HCT116 (cell line): Measurements from ENCODE around the gene SLC25A19. TPM values are rescaled to one million over a fixed set of nuclear protein-coding genes. Genes with fewer than 3 reads are reported as not detected.

Source experiments
- ATAC-seq: fragments of 200-7000 bp; cut with Tn5 transposase; 2 replicates; pipeline ENCODE4 v1.9.1; 2020; ENCODE audit warnings: mild to moderate bottlenecking, moderate library complexity
- BruUV-seq: library from RNA; stranded (reverse); fragments of 400-500 nt; replicated peaks from 2 replicates; lab custom pipeline; 2021; lab: Mats Ljungman, UMichigan
- CTCF ChIA-PET: fragments of 300-600 bp; sonication (Branson Sonifier 250); formaldehyde crosslinking; loops from one replicate; lab custom pipeline; 2021; ENCODE audit warnings: antibody characterized with exemption; lab: Charles Lee
- POLR2A ChIA-PET: fragments of 300-600, 350-600 bp; sonication (Branson Sonifier 250); formaldehyde crosslinking; loops from one replicate; lab custom pipeline; 2021; ENCODE audit warnings: antibody characterized with exemption; lab: Charles Lee
- RAD21 ChIA-PET, 2 experiments: fragments of 300-600 bp; sonication (Branson Sonifier 250); formaldehyde crosslinking; loops; one replicate each; lab custom pipeline; 2023; ENCODE audit warnings: low total read pairs in 2 of 2; ENCODE audit not compliant: uncharacterized antibody in 2 of 2, unreplicated experiment in 2 of 2, low non-redundant PET in 1 of 2; lab: Charles Lee
- DNase-seq: peaks from one replicate; pipeline ENCODE4 v3.0.0-alpha.2; 2010; ENCODE audit warnings: low read depth, low spot score
- H2AFZ ChIP-seq: fragments of 200-600 bp; shearing (Covaris generic), sonication (generic); 2 replicates; pipeline ENCODE4 v1.6.1; 2017; ENCODE audit warnings: low read depth, mixed run types, mixed read lengths, antibody characterized with exemption, low read length; ENCODE audit not compliant: poor library complexity, severe bottlenecking
- H3K27ac ChIP-seq: 2 replicates; pipeline ENCODE4 v1.5.1; 2012; ENCODE audit warnings: low read depth, low read length
- H3K27me3 ChIP-seq: fragments of 200-600 bp; sonication (generic); 2 replicates; pipeline ENCODE4 v1.6.1; 2016; ENCODE audit warnings: mixed run types, low read length, mixed read lengths; ENCODE audit not compliant: insufficient read depth
- H3K36me3 ChIP-seq, 2 experiments: fragments of 200-500 bp in 1 of 2; fragments of 200-600 bp in 1 of 2; sonication (Bioruptor generic) in 1 of 2; sonication (generic) in 1 of 2; 2 replicates each; pipeline versions ENCODE4 v1.5.1 to v1.6.1; 2014 to 2016; ENCODE audit warnings: low read length in 2 of 2, inconsistent platforms in 1 of 2, mixed read lengths in 1 of 2, mixed run types in 1 of 2; ENCODE audit not compliant: insufficient read depth in 2 of 2, control insufficient read depth in 1 of 2
- H3K4me1 ChIP-seq, 2 experiments: fragments of 200-600 bp in 1 of 2; sonication (generic) in 1 of 2; 2 replicates each; pipeline versions ENCODE4 v1.5.1 to v1.6.1; 2012 to 2017; ENCODE audit warnings: low read length in 2 of 2, inconsistent platforms in 1 of 2, mild to moderate bottlenecking in 1 of 2, mixed read lengths in 1 of 2, mixed run types in 1 of 2, moderate library complexity in 1 of 2; ENCODE audit not compliant: insufficient read depth in 2 of 2, control insufficient read depth in 1 of 2
- H3K4me2 ChIP-seq: fragments of 200-600 bp; sonication (generic); 2 replicates; pipeline ENCODE4 v1.6.1; 2017; ENCODE audit warnings: mixed run types, low read length, mixed read lengths
- H3K4me3 ChIP-seq, 2 experiments: fragments of 200-600 bp in 1 of 2; sonication (generic) in 1 of 2; replicated peaks in 1 of 2; 2 replicates each; pipeline ENCODE4 v1.5.1; 2011 to 2016; ENCODE audit warnings: low read length in 2 of 2, control low read depth in 1 of 2, low read depth in 1 of 2, mild to moderate bottlenecking in 1 of 2, mixed read lengths in 1 of 2, mixed run types in 1 of 2
- H3K79me2 ChIP-seq: fragments of 200-600 bp; sonication (generic); 2 replicates; pipeline ENCODE4 v1.6.1; 2017; ENCODE audit warnings: mild to moderate bottlenecking, mixed run types, low read length, moderate library complexity, mixed read lengths; ENCODE audit not compliant: insufficient read depth
- H3K9ac ChIP-seq: fragments of 200-600 bp; sonication (generic); 2 replicates; pipeline ENCODE4 v1.6.1; 2016; ENCODE audit warnings: low read length, mixed read lengths
- H3K9me2 ChIP-seq: fragments of 200-600 bp; sonication (generic), shearing (Covaris generic); 2 replicates; pipeline ENCODE4 v1.6.1; 2017; ENCODE audit warnings: mixed run types, mild to moderate bottlenecking, moderate library complexity; ENCODE audit not compliant: insufficient read depth
- H3K9me3 ChIP-seq, 2 experiments: fragments of 200-500 bp in 1 of 2; fragments of 200-600 bp in 1 of 2; sonication (Bioruptor generic) in 1 of 2; sonication (generic) in 1 of 2; 2 replicates each; pipeline ENCODE4 v1.6.1; 2014 to 2017; ENCODE audit warnings: low read length in 2 of 2, mixed read lengths in 2 of 2, inconsistent platforms in 1 of 2, low read depth in 1 of 2, mild to moderate bottlenecking in 1 of 2, mixed run types in 1 of 2, moderate library complexity in 1 of 2; ENCODE audit not compliant: control insufficient read depth in 1 of 2, insufficient read depth in 1 of 2
- H4K20me1 ChIP-seq: fragments of 200-600 bp; sonication (generic), shearing (Covaris generic); 2 replicates; pipeline ENCODE4 v1.6.1; 2017; ENCODE audit warnings: mixed run types, mild to moderate bottlenecking, moderate library complexity; ENCODE audit not compliant: insufficient read depth
- CEBPB ChIP-seq: IDR thresholded peaks from 2 replicates; pipeline ENCODE4 v1.6.1; 2012; ENCODE audit warnings: low read depth
- ELF1 ChIP-seq: IDR thresholded peaks from 2 replicates; pipeline ENCODE4 v1.6.1; 2012; ENCODE audit warnings: low read depth, borderline replicate concordance
- EZH2 ChIP-seq: fragments of 200-600 bp; sonication (generic); IDR thresholded peaks from 2 replicates; pipeline ENCODE4 v1.6.1; 2017; ENCODE audit warnings: antibody characterized with exemption, mixed run types
- FOSL1 ChIP-seq: IDR thresholded peaks from 2 replicates; pipeline ENCODE4 v1.6.1; 2012; ENCODE audit warnings: low read depth
- JUND ChIP-seq: IDR thresholded peaks from 2 replicates; pipeline ENCODE4 v1.6.1; 2012
- POLR2AphosphoS5 ChIP-seq: IDR thresholded peaks from 2 replicates; pipeline ENCODE4 v1.6.1; 2011; ENCODE audit warnings: mild to moderate bottlenecking, low read depth, low read length, moderate library complexity
- RAD21 ChIP-seq: IDR thresholded peaks from 2 replicates; pipeline ENCODE4 v1.6.1; 2012; ENCODE audit warnings: low read depth, mild to moderate bottlenecking
- SIN3A ChIP-seq: IDR thresholded peaks from 2 replicates; pipeline ENCODE4 v1.6.1; 2012; ENCODE audit warnings: low read depth
- SP1 ChIP-seq: IDR thresholded peaks from 2 replicates; pipeline ENCODE4 v1.6.1; 2012; ENCODE audit warnings: low read depth
- SRF ChIP-seq: IDR thresholded peaks from 2 replicates; pipeline ENCODE4 v1.6.1; 2012; ENCODE audit warnings: low read depth
- YY1 ChIP-seq: IDR thresholded peaks from 2 replicates; pipeline ENCODE4 v1.6.1; 2011; ENCODE audit warnings: low read length, low read depth, moderate library complexity, mild to moderate bottlenecking; ENCODE audit not compliant: insufficient replicate concordance; ENCODE audit errors: extremely low read depth
- ZNF274 ChIP-seq: fragments of 200-500 bp; sonication (Bioruptor generic); IDR thresholded peaks from 2 replicates; pipeline ENCODE4 v1.6.1; 2014; ENCODE audit warnings: mild to moderate bottlenecking, low read depth, low read length, inconsistent platforms
- intact Hi-C: fragments of 100-400 bp; cut with micrococcal nuclease; formaldehyde crosslinking; loops from 2 replicates; pipeline ENCODE4 v1.10.0; 2022
- total RNA-seq: library from RNA; stranded (reverse); gene quantifications from one replicate; pipeline ENCODE4 v1.2.1, GENCODE V29; 2021; ENCODE audit not compliant: unreplicated experiment
- TF ChIP-seq, protein P1 (sequence below): IDR thresholded peaks from 2 replicates; pipeline ENCODE4 v1.6.1; 2012
- TF ChIP-seq, protein P2 (sequence below): IDR thresholded peaks from 2 replicates; pipeline ENCODE4 v1.6.1; 2011; ENCODE audit warnings: mild to moderate bottlenecking, low read length, moderate library complexity; ENCODE audit not compliant: insufficient replicate concordance; ENCODE audit errors: extremely low read depth
- TF ChIP-seq, protein P3 (sequence below): IDR thresholded peaks from 2 replicates; pipeline ENCODE4 v1.6.1; 2012
- TF ChIP-seq, protein P4 (sequence below): IDR thresholded peaks from 2 replicates; pipeline ENCODE4 v1.6.1; 2012; ENCODE audit warnings: low read depth
- TF ChIP-seq, protein P5 (sequence below), 3 experiments: fragments of 200-600 bp in 1 of 3; sonication (generic) in 1 of 3; IDR thresholded peaks in 2 of 3; conservative IDR thresholded peaks in 1 of 3; 2 replicates each; pipeline ENCODE4 v1.5.1; 2012 to 2017; ENCODE audit warnings: low read depth in 2 of 3, low read length in 2 of 3, antibody characterized with exemption in 1 of 3, borderline replicate concordance in 1 of 3, control low read depth in 1 of 3, mild to moderate bottlenecking in 1 of 3, mixed read lengths in 1 of 3, mixed run types in 1 of 3, moderate library complexity in 1 of 3; ENCODE audit not compliant: insufficient read depth in 1 of 3

SLC25A19 gene
- total RNA-seq, 1 experiment from 2014 or later: 38.7 TPM

DNA sequence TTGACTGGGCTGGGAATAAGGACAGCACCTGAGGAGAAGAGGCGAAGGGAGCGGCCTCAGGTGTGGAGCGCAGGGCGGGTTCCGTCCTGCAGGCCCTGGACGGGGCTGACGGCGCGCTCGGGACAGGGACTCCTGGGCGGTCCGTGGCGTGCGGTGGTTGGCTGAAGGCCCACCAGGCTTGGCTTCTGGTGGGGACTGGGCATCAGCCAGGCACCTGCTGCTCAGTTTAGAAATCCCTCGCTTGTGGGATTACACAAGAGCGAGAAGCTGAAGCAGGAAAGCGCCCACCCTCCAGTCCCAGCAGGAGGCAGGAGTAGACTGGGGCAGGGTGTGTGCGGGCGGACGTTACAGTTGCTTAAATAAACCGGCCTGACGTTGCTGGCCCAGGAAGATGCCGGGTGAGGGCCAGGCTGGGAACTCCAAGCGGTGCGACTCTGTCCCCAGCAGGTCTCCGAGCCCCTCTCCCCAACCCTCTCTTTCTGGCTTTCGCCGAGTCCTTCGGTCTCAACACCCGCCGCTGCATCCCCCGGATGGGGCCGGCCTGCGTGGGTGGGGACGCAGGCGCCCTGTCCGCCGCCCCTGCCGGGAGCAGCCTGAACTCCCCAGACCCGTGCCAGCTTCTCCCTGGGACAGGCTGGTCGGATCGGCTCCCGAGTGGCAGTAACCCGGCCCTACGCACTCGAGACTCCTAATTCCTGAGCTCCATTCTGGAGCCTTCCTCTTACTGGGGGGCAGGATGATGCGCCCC is 18.8 kb downstream of the SLC25A19 start:
- BruUV-seq: no TSS peak
- TF ChIP-seq, protein P1, sequence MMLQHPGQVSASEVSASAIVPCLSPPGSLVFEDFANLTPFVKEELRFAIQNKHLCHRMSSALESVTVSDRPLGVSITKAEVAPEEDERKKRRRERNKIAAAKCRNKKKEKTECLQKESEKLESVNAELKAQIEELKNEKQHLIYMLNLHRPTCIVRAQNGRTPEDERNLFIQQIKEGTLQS: no peak
- TF ChIP-seq, protein P2, sequence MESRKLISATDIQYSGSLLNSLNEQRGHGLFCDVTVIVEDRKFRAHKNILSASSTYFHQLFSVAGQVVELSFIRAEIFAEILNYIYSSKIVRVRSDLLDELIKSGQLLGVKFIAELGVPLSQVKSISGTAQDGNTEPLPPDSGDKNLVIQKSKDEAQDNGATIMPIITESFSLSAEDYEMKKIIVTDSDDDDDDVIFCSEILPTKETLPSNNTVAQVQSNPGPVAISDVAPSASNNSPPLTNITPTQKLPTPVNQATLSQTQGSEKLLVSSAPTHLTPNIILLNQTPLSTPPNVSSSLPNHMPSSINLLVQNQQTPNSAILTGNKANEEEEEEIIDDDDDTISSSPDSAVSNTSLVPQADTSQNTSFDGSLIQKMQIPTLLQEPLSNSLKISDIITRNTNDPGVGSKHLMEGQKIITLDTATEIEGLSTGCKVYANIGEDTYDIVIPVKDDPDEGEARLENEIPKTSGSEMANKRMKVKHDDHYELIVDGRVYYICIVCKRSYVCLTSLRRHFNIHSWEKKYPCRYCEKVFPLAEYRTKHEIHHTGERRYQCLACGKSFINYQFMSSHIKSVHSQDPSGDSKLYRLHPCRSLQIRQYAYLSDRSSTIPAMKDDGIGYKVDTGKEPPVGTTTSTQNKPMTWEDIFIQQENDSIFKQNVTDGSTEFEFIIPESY: no peak
- no peak for TF ChIP-seq FOSL1
- no peak for TF ChIP-seq JUND
- no peak for TF ChIP-seq EZH2
- TF ChIP-seq, protein P3, sequence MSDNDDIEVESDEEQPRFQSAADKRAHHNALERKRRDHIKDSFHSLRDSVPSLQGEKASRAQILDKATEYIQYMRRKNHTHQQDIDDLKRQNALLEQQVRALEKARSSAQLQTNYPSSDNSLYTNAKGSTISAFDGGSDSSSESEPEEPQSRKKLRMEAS: peak; percentile 74; the same call in 1 of the 2 replicates
- peak; percentile 73 for TF ChIP-seq RAD21
- TF ChIP-seq CEBPB: no peak; the same call in 1 of the 2 replicates
- TF ChIP-seq, protein P4, sequence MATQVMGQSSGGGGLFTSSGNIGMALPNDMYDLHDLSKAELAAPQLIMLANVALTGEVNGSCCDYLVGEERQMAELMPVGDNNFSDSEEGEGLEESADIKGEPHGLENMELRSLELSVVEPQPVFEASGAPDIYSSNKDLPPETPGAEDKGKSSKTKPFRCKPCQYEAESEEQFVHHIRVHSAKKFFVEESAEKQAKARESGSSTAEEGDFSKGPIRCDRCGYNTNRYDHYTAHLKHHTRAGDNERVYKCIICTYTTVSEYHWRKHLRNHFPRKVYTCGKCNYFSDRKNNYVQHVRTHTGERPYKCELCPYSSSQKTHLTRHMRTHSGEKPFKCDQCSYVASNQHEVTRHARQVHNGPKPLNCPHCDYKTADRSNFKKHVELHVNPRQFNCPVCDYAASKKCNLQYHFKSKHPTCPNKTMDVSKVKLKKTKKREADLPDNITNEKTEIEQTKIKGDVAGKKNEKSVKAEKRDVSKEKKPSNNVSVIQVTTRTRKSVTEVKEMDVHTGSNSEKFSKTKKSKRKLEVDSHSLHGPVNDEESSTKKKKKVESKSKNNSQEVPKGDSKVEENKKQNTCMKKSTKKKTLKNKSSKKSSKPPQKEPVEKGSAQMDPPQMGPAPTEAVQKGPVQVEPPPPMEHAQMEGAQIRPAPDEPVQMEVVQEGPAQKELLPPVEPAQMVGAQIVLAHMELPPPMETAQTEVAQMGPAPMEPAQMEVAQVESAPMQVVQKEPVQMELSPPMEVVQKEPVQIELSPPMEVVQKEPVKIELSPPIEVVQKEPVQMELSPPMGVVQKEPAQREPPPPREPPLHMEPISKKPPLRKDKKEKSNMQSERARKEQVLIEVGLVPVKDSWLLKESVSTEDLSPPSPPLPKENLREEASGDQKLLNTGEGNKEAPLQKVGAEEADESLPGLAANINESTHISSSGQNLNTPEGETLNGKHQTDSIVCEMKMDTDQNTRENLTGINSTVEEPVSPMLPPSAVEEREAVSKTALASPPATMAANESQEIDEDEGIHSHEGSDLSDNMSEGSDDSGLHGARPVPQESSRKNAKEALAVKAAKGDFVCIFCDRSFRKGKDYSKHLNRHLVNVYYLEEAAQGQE: no peak
- no peak for TF ChIP-seq SP1
- no peak for TF ChIP-seq ZNF274
- TF ChIP-seq SIN3A: peak; percentile 74; the same call in 1 of the 2 replicates
- TF ChIP-seq SRF: no peak
- TF ChIP-seq, protein P5, sequence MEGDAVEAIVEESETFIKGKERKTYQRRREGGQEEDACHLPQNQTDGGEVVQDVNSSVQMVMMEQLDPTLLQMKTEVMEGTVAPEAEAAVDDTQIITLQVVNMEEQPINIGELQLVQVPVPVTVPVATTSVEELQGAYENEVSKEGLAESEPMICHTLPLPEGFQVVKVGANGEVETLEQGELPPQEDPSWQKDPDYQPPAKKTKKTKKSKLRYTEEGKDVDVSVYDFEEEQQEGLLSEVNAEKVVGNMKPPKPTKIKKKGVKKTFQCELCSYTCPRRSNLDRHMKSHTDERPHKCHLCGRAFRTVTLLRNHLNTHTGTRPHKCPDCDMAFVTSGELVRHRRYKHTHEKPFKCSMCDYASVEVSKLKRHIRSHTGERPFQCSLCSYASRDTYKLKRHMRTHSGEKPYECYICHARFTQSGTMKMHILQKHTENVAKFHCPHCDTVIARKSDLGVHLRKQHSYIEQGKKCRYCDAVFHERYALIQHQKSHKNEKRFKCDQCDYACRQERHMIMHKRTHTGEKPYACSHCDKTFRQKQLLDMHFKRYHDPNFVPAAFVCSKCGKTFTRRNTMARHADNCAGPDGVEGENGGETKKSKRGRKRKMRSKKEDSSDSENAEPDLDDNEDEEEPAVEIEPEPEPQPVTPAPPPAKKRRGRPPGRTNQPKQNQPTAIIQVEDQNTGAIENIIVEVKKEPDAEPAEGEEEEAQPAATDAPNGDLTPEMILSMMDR (IDR thresholded peaks at IDR 0.05 in 2 of 3, conservative IDR thresholded peaks at IDR 0.05 in 1 of 3; ENCODE audit: borderline replicate concordance in 1 of 3, insufficient read depth in 1 of 3, low read depth in 2 of 3, low read length in 2 of 3): peak; percentile 40 to 51 (median 48); a peak in 5 of 6 replicates
- TF ChIP-seq POLR2AphosphoS5: peak; percentile 39
- TF ChIP-seq ELF1: no peak
- no peak for TF ChIP-seq YY1

More for the DNA sequence above, 18.8 kb downstream of the SLC25A19 start:
- Histone ChIP-seq H3K4me1 (peaks cover 16 to 45% of the 10 kb centered on the region in 2 experiments), H3K9me2 (no peaks in the 10 kb centered on the region), H3K27me3 (no peaks in the 10 kb centered on the region), H3K9ac (peak overlapping the region; percentile 87), H3K27ac (peak overlapping the region; percentile 94), H3K79me2 (peaks cover 9% of the 10 kb centered on the region; the same call in 1 of the 2 replicates), H4K20me1 (no peaks in the 10 kb centered on the region), H3K9me3 (no peaks in the 10 kb centered on the region), H2AFZ (no peak overlapping the region), H3K4me2 (peak overlapping the region; percentile 97), H3K36me3 (peaks cover 7 to 40% of the 10 kb centered on the region in 2 experiments; a peak in 3 of 4 replicates), H3K4me3 (peak overlapping the region; percentile 90 to 97)
- peak; percentile 69 for DNase-seq
- RAD21 ChIA-PET: interaction anchor here (0.7 to 1.8 kb wide), 6 partner anchors 8 to 142 kb away, joined by 3 to 7 read pairs (median 5); partner anchors contain the start of genes SLC25A19 (in 2 of the 2), GRB2 (in 1 of the 2) and MRPS7 (in 1 of the 2)
- CTCF ChIA-PET: interaction anchor here (0.6 to 4.2 kb wide), 34 partner anchors 10 to 397 kb away, joined by 3 to 51 read pairs (median 4); partner anchors contain the start of genes FDXR, GGA3, GRB2 and MRPS7
- peak; percentile 65 for ATAC-seq
- POLR2A ChIA-PET: interaction anchor here (0.6 to 2.4 kb wide), 16 partner anchors 9 to 510 kb away, joined by 3 to 40 read pairs (median 4); partner anchors contain the start of genes FDXR, GGA3, GRB2 and MRPS7
- intact Hi-C loops: loop anchor here (2.0 to 5.0 kb wide), 3 partner anchors 134 to 247 kb away; partner anchors contain the start of genes CASKIN2, GRB2 and TSEN54
